Medulla oblongata (tissue), 1 donor: ENCODE data around the gene RCN1.

Experiments used
- DNase-seq: peaks from one replicate; pipeline ENCODE4 v3.0.0-alpha.2; 2015; ENCODE audit errors: extremely low spot score

RCN1 gene

DNA sequence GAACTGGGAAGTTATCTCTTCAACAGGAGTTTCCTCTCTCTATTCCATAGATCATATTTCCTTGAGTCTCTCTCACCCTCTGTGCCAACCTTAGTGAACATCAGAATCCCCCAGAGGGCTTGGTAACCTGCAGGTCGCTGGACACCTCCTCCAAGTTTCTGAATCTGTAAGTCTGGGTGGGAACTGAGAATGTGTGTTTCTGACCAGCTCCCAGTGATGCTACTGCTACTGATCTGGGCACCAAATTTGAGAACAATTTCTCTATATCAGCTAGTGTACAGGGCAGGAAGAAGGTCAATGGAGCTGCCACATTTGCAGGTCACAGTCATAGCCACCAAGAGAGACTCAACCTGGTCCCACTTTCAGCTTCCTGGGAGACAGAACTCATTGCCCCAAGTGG is 62.9 kb downstream of the RCN1 start:
- no peak for DNase-seq

DNA sequence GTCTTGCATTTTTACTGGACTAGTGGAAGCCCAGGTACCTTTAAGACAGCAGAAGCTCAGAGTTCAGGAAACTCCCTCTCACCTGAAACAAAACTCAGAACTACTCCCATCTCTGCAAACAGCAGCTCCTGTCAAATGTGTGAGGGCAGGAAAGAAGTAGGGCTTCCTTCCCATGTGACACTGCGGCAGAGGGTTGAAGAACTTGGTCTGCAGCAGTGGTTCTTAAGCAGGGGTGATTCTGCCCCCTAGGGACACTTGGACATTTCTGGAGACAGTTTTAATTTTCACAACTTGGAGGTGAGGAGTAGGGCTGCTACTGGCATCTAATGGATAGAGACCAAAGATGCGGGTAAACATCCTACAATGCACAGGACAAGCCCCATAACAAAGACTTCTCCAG is 63.4 kb downstream of the RCN1 start:
- DNase-seq: no peak
